HPDE6-E6E7 (cell line): ENCODE results near the gene TNPO2.

Experiments
- DNase-seq: peaks from one replicate; pipeline ENCODE4 v3.0.0; 2011; ENCODE audit warnings: missing footprints; ENCODE audit errors: extremely low spot score

Gene TNPO2

DNA sequence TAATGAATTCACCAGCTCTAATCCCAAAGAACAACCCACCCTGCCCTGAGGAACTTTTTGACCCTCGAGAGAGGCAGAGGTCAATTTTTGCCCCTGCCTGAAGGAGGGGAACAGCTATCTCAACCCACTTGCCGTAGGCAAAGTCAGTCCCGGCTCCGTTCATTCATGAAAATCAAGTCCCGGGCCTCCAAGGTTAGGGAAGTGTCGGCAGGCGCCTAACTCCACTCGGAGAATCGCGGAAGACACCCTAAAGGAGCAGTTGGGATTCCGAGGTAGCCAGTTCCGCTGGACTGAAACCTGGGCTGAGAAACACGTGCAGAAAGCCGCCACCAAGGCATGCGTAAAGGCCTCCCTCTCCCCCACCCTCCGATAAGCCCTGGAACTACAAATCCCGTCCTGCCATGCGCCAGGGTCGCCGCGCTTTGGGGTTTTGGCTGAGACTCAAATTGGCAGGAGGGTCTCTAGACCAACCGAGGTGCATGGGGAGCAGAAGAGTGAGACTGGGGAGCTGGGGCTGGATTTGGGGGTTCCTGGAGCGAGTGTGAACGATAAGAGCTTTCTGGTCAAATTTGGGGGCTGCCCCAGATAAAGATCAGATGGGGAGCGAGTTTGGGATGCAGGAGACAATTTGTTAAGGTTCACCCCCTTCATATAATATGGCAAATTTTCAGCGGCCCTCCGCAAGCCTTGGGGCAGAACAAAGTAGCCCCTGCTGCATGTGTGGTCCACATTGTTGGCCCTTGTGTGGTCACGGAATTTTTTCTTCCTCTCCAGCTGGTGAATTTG, at the start of gene TNPO2:
Gene TNPO2, minus strand, starts transcription at position 292 of the 786 bp plus-strand sequence. CDS start 2,955 bp downstream, outside the sequence.
- DNase-seq = peak; percentile 63

GRCh38 chr19:12772323-12772722, 48.6 kb upstream of the TNPO2 start:
- DNase-seq = no peak

DNA sequence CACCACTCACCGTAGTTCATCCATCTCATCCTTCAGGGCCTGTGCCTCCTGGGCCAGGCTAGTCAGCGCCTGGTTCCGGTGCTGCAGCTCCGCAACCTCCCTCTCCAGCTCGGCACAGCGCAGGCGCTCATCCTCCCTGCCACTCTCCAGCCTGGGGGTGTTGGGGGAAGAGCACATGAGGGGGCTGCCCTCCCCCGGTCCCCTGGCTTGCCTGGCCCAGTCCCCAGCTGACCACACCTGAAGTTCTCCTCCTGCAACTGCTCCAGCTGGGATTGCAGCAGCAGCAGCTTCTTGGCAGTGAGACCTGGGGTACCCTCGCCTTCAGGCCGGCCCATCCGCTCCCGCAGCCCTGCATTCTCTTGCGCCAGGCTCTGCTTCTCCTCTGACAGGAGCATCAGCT, 47.2 kb upstream of the TNPO2 start:
- DNase-seq = no peak

GRCh38 chr19:12769689-12770088, 46.0 kb upstream of the TNPO2 start:
- DNase-seq = no peak

- DNase-seq = no peak
Measured at GRCh38 chr19:12767666-12768065, 43.9 kb upstream of the TNPO2 start.

DNA sequence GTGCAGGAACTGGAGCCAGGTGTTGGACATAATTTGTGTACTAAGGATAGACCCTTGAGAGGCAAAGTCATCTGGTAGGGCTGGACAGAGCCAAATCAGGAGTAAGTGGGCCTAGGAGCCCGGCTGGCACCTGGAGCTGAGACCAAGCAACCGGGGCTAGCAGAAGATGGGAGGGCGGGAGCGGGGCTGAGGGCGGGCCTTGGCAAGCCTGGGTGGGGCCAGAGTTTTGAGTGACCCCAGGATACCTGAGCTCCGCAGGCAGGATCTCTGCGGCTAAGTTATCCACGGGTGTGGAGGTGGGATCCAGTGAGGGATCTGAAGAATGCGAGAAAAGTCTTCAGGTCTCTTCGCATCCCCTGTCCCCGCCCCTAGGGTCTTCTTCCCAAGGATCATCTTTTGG, 43.4 kb upstream of the TNPO2 start:
- DNase-seq = no peak

GRCh38 chr19:12766051-12766521, 42.4 kb upstream of the TNPO2 start:
- DNase-seq = no peak

- no peak for DNase-seq
Measured at GRCh38 chr19:12764698-12765097, 41.0 kb upstream of the TNPO2 start.

GRCh38 chr19:12763100-12763499, 39.4 kb upstream of the TNPO2 start:
- no peak for DNase-seq

DNA sequence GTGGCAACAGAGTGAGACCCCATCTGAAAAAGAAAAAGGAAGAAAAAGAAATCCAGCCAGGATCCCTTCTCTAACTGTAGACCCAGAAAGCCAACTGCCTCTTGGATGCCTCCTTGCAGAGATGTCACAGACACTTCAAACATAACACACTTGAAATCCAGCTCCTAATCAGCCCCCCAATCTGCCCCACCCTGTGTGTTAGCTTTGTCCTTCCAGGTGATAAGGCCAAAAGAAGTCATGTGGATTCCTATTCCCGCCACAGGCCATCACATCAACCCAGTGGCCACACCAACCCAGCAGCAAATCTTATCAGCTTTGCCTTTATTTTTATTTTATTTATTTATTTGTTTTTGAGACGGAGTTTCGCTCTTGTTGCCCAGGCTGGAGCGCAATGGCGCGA, 36.0 kb upstream of the TNPO2 start:
- no peak for DNase-seq

GRCh38 chr19:12757544-12758274, 34.0 kb upstream of the TNPO2 start:
- DNase-seq = no peak

GRCh38 chr19:12756150-12756883, 32.6 kb upstream of the TNPO2 start:
- no peak for DNase-seq

DNA sequence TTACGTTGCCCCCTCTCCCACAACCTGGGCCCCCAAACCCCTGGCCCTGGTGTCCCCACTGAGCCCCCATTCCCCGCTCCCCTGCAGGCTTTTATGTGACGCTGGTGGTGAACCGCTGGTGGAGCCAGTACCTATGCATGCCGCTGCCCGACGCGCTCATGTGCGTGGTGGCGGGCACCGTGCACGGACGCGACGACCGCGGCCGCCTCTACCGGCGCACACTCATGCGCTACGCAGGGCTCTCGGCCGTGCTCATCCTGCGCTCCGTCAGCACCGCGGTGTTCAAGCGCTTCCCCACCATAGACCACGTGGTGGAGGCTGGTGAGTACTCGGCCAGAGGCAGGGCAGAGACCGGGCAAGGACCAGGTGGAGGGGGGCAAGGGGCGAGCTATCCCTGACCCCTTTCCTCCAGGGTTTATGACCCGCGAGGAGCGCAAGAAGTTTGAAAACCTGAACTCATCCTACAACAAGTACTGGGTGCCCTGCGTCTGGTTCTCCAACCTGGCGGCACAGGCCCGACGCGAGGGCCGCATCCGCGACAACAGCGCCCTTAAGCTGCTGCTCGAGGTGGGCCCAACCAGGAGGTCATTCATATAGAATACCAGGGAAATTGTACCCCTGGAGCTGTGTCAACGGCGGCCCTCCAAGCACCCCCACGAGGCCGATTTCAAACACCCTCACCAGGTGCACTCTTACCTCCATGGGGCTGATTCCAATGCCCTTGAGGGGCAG, 30.9 kb upstream of the TNPO2 start:
- no peak for DNase-seq

DNA sequence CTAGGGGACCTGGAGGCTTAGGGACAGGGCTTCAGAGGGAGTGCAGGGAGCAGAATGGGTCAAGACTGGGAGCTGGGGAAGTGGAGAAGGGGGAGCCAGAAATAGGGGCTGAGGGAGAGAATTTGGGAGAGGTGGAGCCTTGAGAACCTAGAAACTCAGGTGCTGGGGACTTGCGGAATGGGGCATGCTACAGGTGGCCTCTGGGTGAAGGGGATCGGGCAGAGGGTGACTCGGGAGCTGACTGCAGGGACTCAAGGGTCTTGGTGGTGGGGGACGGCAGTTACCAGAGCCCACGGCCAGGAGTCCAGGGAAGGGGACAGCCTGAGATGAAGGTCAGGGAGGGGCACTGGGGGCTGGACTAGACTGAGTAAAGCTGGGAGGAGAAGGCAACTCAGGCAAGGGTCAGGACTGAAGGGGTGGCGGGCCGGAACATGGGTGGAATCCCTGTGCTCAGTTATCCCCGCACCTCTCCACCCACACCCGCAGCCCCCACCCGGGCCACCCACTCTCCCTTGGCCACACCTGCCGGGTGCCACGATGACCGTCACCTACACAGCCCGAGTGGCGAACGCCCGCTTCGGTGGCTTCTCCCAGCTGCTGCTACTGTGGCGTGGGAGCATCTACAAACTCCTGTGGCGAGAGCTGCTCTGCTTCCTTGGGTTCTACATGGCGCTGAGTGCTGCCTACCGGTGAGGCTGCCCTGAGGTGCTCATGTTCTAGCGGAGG, 28.5 kb upstream of the TNPO2 start:
- DNase-seq = no peak

DNA sequence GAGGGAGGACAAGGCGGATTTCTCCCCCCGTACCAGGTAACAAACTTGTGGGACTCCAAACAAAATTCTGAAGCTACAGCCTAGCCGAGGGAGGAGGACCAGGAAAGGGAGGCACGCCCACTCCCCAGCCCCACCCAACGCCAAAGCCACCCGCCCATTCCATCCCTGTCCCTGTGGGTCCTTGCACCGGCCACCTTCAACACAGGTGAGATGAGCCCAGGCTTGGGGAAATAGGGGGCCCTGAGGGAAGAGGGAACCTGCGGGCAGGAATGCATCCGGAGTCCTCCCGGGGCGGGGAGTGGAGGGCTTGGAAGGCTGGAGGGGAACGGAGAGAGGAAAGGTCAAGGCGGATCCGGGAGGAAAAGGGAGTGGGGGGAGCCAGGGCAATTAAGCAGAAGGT, 27.9 kb upstream of the TNPO2 start, which contains the start of gene BEST2:
Gene BEST2, plus strand, starts transcription at position 157 of the 400 bp plus-strand sequence. CDS start 802 bp downstream, outside the sequence.
- DNase-seq = no peak

DNA sequence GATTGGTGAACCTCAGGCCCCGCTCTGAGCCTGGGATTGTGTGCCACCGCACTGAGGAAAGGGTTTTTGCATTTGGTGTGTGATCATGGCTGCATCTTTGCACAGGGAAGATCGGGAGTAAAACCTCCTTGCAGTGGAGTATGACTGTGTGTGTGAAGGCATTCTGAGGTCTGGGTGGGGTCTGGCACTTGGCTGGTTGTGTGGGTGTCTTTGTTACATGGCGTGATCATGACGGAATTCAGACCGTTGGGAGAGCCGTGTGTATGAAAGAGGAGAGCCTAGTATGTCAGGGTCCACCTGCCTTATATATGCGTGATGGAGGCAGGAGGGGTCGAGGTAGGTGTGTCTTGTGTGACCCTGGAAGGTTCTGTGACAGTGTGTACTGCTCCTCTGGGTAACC, 27.1 kb upstream of the TNPO2 start:
- DNase-seq = no peak

GRCh38 chr19:12749938-12750521, 26.3 kb upstream of the TNPO2 start:
- no peak for DNase-seq

- no peak for DNase-seq
Measured at GRCh38 chr19:12748489-12748888, 24.8 kb upstream of the TNPO2 start.

GRCh38 chr19:12745166-12745897, 21.6 kb upstream of the TNPO2 start:
- DNase-seq = no peak

DNA sequence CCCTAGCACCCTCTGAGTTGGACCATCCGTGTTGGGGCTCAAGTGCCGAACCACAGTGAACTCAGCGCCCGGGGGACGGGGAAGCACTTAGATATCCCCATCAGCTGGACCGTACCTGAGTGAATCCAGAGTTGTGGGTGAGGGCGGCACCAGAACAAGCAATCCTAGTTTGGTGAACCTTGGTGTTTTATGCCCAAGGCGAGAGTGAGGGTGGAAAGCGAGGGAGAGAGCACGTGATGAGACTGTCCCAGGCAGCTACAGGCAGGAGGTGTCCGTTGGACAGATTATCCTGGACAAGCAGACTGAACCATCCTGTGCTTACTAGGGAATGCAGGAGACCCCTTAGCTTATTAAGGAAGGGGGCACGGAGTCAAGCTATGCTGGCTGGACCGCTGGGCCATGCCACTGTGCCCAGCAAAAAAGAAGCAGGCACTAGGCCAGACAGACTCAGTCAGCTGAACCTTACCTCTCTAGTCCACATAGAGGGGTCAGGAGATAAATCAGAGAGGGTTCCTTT, 14.2 kb upstream of the TNPO2 start:
- DNase-seq = no peak
